Stimulated activated naive CD4-positive, alpha-beta T cell treated with Interleukin-2 at 50 U/mL for 16 hours (primary cell): ENCODE measurements around the gene SMIM7.
A peak's percentile ranks its signal among the peaks of the same experiment; 100 is the strongest.
"Not testable (repeated sequence)": the region's sequence is repeated elsewhere in the genome, so short reads cannot be mapped to it uniquely, and the experiment has no call there.

ENCODE experiments used
- DNase-seq: peaks from one replicate; lab custom pipeline; 2025; lab: John Stamatoyannopoulos, UW

The SMIM7 gene

GRCh38 chr19:16659832-16660708 is at the start of gene SMIM7:
Gene SMIM7, minus strand, starts transcription at chr19:16660144. Its CDS starts 34 bp downstream, at chr19:16660110.
- peak; percentile 99 for DNase-seq

GRCh38 chr19:16703677-16704076 is 43.7 kb upstream of the SMIM7 start:
- no peak for DNase-seq

GRCh38 chr19:16702123-16702522 is 42.2 kb upstream of the SMIM7 start:
- DNase-seq = no peak

GRCh38 chr19:16698914-16699313 is 39.0 kb upstream of the SMIM7 start:
- DNase-seq = no peak

- no peak for DNase-seq
Observed at GRCh38 chr19:16688084-16688483, 28.1 kb upstream of the SMIM7 start.

- no peak for DNase-seq
Observed at GRCh38 chr19:16684216-16684615, 24.3 kb upstream of the SMIM7 start.

- no peak for DNase-seq
Observed at GRCh38 chr19:16682539-16682938, 22.6 kb upstream of the SMIM7 start.

- no peak for DNase-seq
Observed at GRCh38 chr19:16679811-16680210, 19.9 kb upstream of the SMIM7 start.

GRCh38 chr19:16678498-16678897 is 18.6 kb upstream of the SMIM7 start:
- no peak for DNase-seq

- no peak for DNase-seq
Observed at GRCh38 chr19:16677055-16677454, 17.1 kb upstream of the SMIM7 start.

GRCh38 chr19:16676101-16676798 is 16.3 kb upstream of the SMIM7 start:
- DNase-seq = no peak

- DNase-seq = not testable (repeated sequence)
Observed at GRCh38 chr19:16673839-16674238, 13.9 kb upstream of the SMIM7 start.

- DNase-seq = no peak
Observed at GRCh38 chr19:16673231-16673630, 13.3 kb upstream of the SMIM7 start.

- DNase-seq = no peak
Observed at GRCh38 chr19:16671652-16672274, 11.8 kb upstream of the SMIM7 start.

- no peak for DNase-seq
Observed at GRCh38 chr19:16670291-16670690, 10.3 kb upstream of the SMIM7 start.

- DNase-seq = not testable (repeated sequence)
Observed at GRCh38 chr19:16668702-16669101, 8.8 kb upstream of the SMIM7 start.

- DNase-seq = no peak
Observed at GRCh38 chr19:16668176-16668575, 8.2 kb upstream of the SMIM7 start.

GRCh38 chr19:16661480-16662034 is 1.6 kb upstream of the SMIM7 start:
- DNase-seq = no peak

- DNase-seq = peak; percentile 18
Observed at GRCh38 chr19:16660763-16661479, 977 bp upstream of the SMIM7 start, which contains the start of gene TMEM38A. Gene TMEM38A, plus strand, starts transcription at chr19:16661139. Its CDS starts 79 bp downstream, at chr19:16661218.

GRCh38 chr19:16659464-16659831 is 496 bp downstream of the SMIM7 start:
- DNase-seq = no peak

- no peak for DNase-seq
Observed at GRCh38 chr19:16657384-16657783, 2.6 kb downstream of the SMIM7 start.

- no peak for DNase-seq
Observed at GRCh38 chr19:16655727-16656126, 4.2 kb downstream of the SMIM7 start.
